GDM1 (cell line): Measurements from ENCODE around the gene OLA1.

Experiments
- DNase-seq: peaks from one replicate; lab custom pipeline; 2025; lab: John Stamatoyannopoulos, UW

The OLA1 gene

GRCh38 chr2:174063492-174064092 lies 184.7 kb downstream of the OLA1 start:
- DNase-seq = no peak

DNA sequence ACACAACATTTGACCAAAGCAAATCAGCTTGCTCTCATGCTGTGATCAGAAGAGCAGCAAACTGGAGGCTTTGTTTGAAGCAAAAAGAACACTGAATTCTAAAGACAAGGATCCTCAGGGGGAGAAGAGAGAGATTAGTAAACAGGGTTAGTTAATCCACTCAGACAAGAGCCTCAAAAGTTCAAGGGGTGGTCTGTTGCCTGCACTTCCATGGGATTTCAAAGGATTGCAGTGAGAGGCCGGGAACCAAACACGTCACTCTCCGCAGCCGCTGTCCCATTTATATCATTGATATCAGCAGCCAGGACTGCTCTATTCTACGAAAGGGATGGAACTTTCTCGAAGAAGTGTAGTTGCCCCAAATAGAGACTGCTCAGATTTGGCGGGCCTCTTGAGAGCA lies 185.4 kb downstream of the OLA1 start:
- no peak for DNase-seq

- DNase-seq = no peak
Measured at GRCh38 chr2:174059884-174060244, 188.5 kb downstream of the OLA1 start.

- peak; percentile 81 for DNase-seq
Measured at GRCh38 chr2:174059178-174059883, 189.0 kb downstream of the OLA1 start.

DNA sequence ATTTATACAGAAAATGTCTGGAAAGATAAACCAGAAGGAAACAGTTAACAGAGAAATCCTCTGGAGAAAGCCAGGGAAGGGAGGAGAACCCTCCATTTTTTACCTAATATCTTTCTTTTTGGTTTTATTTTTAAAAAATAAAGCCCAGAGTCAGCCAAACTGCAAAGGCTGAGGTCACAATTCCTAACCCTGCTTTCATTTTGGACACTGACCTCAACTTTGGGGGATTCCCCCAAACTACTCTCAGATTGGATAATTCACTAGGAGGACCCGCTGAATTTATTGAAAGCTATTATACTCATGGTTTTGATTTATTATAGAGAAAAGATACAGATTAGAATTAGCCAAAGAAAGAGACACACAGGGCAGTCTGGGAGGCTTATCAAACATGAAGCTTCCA lies 189.9 kb downstream of the OLA1 start:
- DNase-seq = no peak

DNA sequence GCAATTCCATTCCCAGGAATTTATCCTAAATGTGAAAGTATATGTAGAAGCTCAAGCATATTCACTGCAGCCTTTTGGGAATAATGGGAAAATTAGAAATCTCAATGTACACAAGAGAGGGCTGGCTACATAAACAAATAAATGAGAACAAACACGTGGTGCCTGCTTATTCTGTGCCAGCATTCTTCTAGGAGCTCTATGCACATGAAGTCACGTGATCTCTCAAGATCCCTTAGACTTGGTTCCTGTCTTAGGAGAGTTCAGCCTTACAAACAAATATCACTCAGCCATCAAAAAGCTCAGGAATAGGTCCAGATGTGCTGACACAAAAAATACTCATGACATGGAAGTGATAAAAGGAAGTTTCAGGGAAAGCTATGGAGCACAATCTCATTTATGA lies 190.3 kb downstream of the OLA1 start:
- DNase-seq = no peak

DNA sequence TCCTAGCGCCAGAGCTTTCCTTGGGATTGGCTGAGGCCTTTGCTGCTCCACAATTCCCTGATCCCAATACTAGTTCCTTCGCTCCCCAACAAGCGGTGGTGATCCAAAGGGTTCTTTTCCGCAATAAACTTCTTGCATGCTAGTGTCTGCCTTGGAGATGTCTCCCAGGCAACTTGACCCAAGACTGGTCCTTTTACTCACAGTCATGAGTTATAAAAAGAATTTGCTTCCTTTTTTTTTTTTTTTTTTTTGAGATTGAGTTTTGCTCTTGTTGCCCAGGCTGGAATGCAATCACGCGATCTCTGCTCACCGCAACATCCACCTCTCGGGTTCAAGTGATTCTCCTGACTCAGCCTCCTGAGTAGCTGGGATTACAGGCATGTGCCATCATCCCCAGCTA lies 193.4 kb downstream of the OLA1 start:
- DNase-seq = no peak

GRCh38 chr2:174053355-174054151 lies 194.8 kb downstream of the OLA1 start:
- DNase-seq = no peak

DNA sequence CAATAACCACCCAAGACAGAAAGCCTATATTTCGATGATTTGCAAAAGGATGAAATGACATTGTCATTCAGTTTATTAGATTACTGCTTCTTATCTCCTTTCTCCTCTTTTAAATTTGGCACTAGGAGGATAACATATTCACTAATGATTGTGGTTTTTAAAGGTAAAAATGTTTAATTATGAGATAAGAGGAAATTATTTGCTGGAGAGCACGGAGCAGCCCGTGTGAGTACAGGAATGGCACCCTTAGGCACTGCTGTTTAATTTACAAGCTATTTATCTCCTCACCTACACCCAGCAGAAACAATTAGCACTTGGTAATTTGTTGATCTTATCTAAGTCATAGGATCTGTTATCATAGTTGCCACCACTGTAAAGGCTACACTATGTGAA lies 195.8 kb downstream of the OLA1 start:
- no peak for DNase-seq

- no peak for DNase-seq
Measured at GRCh38 chr2:174051741-174052583, 196.4 kb downstream of the OLA1 start.

GRCh38 chr2:174051068-174051467 lies 197.3 kb downstream of the OLA1 start:
- no peak for DNase-seq

- DNase-seq = no peak
Measured at GRCh38 chr2:174049895-174050294, 198.4 kb downstream of the OLA1 start.

DNA sequence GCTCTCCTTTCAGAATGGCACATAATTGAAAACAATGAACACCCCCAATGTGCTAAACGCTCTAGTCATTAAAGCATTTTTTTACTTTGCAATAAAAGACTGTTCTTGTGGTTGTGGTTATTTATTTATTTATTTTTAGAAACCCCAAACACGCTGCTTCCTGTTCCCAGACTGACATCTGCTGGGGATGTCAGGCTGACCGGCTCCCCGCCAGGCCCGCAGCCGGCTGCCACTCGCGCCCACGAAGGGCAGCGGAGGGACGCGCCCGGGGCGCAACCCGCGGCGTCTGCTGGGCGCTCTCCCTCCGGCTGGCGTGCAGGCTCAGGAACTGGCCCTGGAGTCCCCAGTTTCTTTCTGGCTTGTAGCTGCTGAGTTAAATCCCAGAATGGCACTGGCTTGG lies 200.1 kb downstream of the OLA1 start:
- DNase-seq = no peak

DNA sequence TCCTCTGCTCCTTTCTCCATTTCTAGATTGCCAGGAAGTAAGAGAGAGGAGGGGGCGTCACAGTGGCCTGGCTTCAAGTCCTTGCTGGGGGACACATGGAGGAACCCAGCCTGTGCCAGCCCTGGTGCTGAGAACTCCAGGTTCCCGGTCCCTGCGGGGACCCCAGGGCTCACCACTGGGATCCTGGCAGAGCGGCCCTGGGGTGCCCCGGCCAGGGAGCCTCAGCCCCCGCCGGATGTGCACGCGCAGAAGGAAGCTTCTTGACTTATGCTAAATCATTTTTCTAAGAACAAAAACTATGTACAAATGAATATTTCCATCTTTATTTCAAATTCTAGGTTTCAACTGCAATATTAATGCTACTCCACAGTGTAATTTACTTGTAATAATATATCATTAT lies 200.6 kb downstream of the OLA1 start:
- DNase-seq = no peak

DNA sequence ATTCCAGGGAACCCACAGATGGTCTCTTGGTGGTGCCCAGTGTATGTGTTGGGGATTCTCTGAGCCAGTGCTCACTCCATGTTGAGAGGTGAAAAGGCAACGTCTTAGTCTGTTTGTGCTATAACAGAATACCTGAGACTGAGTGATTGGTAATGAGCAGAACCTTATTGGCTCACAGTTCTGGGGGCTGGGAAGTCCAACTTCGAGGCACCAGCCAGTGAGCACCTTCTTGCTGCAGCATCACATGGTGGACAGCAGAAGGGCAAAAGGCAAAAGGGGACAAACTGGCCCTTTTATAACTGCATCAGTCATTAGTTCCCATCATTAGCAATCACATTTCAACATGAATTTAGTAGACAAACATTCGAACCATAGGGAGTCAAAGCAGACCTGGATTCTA lies 202.2 kb downstream of the OLA1 start:
- DNase-seq = no peak

DNA sequence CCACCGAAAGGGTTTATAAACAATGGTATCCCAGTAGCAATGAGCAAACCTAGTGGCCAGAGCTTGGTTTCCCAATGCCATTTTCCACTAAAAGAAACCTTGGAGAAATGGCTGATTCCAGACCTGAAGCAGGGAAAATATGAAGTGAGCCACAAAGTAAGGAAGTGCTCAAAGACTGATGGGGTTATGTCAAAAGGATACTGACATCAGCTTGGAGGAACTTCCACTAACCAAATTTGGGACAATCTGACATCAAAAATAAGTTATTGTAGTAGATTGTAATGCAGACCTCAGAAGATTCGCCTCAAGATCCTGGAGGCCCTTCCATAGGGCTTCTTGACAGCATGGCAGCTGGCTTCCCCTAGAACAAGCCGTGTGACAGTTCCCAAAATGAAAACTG lies 203.8 kb downstream of the OLA1 start:
- no peak for DNase-seq

GRCh38 chr2:174040417-174040701 lies 208.0 kb downstream of the OLA1 start:
- no peak for DNase-seq

DNA sequence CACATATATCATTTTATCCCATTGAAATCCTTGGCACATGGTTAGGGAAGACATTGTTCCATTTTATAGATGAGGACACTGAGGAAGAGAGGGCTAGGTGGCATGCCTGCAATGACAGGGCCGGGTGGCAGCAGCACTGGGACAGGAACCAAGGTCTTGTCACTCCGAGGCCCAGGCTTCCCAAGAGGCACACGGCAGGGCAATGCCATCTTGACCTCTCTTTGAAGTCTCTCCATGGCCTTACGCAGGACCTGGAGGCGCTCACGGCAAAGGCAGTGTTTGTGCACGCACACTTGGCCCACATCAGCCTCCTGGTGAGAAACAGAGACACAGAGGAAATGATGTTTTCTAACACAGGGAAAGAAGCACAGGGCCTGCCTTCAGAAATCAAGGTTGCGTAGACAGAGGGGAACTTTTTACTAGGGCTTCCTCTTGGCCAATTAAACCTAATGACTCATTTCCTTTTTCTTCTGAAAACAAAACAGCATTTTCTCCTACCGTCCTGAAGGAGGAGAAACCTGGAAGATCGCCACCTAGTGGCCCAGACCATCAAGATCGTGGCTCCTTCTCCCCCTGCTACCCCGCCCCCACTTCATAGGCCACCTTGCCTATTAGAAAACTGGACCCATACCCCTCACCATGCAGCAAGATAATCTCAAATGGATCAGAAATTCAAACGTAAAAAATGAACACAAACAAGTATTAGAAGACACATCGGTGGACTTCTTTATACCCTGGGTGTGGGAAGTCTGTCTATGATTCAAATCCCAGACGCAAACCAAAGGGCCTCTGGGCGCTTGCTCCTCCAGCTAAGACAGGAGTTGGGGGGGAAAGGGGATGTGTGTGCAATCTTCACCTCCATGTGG lies 208.5 kb downstream of the OLA1 start:
- peak; percentile 76 for DNase-seq

DNA sequence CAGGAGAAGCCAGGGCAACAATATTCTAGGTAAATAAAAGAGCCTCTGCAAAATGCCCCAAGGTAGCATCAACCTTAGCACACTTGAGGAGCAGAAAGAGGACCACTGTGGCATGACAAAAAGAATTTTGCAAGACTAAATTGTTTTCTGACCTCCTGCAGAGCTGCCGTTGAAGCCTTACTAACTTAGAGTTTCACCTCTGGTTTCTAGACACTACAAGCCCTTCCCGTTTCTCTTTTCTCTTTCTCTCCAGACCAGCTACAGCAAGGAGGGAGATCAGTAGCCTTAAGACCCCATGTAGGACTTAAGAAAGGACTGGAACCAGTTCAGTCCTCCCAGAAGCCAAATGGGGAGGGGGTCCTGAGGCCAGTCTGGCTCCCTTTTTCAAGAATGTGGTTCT lies 209.9 kb downstream of the OLA1 start:
- DNase-seq = no peak

GRCh38 chr2:174036825-174037224 lies 211.5 kb downstream of the OLA1 start:
- DNase-seq = no peak

DNA sequence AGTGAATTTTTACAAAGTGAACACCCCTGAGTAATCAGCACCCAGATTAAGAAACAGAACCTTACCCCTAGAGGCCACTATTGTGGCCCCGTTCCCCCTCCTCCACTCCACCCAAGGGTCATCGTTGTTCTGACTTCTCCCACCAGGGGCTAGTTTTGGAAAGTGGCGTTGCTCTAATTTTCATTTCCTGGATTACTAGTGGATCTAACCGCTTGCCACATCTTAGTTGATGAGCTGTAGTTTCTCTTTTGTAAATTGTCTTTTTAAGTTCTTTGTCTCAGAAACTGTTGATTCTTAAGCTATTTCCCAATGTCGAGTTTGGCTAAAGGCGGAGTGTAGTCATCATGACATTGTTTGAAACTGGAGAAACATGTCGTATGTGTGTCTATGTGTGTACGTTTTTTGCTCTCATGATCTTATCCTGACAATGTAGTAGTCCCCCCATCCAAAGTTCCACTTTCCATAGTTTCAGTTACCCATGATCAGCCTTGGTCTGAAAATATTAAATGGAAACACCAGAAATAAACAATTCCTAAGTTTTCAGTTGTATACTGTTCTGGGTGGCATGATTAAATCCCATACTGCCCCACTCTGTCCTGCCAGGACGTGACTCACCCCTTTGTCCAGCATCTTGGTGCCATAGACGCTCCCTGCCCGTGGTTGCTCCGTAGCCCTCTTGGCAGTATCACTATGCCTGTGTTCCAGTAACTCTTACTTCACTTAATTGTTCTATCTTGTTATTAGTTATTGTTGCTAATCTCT lies 212.2 kb downstream of the OLA1 start:
- DNase-seq = no peak
